ENCODE results near the gene PLCL1.

Gene PLCL1

DNA sequence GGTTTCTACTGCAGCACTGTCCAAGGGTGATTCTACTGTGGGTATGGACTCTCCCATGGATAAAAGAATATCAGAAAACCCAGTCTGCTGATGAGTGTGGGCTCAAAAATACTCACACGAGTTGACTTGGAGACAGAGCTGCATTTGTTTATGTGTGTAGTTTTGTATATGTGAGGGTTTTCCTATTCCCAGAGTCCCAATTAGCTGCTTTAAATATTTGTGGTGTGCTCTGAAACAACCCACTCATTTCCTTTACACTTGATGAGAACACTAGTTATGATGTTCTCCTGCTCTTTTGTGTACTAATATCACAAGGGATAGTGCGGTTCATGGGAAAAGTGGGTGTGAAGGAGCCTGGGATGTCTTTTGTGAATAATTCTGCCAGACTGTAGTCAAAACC, 337.3 kb downstream of the PLCL1 start:
- TF ChIP-seq, protein P1, sequence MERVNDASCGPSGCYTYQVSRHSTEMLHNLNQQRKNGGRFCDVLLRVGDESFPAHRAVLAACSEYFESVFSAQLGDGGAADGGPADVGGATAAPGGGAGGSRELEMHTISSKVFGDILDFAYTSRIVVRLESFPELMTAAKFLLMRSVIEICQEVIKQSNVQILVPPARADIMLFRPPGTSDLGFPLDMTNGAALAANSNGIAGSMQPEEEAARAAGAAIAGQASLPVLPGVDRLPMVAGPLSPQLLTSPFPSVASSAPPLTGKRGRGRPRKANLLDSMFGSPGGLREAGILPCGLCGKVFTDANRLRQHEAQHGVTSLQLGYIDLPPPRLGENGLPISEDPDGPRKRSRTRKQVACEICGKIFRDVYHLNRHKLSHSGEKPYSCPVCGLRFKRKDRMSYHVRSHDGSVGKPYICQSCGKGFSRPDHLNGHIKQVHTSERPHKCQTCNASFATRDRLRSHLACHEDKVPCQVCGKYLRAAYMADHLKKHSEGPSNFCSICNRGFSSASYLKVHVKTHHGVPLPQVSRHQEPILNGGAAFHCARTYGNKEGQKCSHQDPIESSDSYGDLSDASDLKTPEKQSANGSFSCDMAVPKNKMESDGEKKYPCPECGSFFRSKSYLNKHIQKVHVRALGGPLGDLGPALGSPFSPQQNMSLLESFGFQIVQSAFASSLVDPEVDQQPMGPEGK (CRISPR knock-in tag; IDR thresholded peaks at IDR 0.05; ENCODE audit: borderline replicate concordance): no peak
- TF ChIP-seq, protein P2, sequence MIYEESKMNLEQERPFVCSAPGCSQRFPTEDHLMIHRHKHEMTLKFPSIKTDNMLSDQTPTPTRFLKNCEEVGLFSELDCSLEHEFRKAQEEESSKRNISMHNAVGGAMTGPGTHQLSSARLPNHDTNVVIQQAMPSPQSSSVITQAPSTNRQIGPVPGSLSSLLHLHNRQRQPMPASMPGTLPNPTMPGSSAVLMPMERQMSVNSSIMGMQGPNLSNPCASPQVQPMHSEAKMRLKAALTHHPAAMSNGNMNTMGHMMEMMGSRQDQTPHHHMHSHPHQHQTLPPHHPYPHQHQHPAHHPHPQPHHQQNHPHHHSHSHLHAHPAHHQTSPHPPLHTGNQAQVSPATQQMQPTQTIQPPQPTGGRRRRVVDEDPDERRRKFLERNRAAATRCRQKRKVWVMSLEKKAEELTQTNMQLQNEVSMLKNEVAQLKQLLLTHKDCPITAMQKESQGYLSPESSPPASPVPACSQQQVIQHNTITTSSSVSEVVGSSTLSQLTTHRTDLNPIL (CRISPR knock-in tag; IDR thresholded peaks at IDR 0.05; ENCODE audit: low read depth): no peak
- no peak for TF ChIP-seq RARB (CRISPR knock-in tag; IDR thresholded peaks at IDR 0.05)
- TF ChIP-seq ARNTL (CRISPR knock-in tag; IDR thresholded peaks at IDR 0.05; ENCODE audit: borderline replicate concordance, low read depth): no peak
- TF ChIP-seq GLIS3 (CRISPR knock-in tag; IDR thresholded peaks at IDR 0.05): no peak
- no peak for TF ChIP-seq ESRRG (CRISPR knock-in tag; IDR thresholded peaks at IDR 0.05)
- TF ChIP-seq CSDC2 (CRISPR knock-in tag; IDR thresholded peaks at IDR 0.05): no peak
- no peak for TF ChIP-seq TCF4 (CRISPR knock-in tag; IDR thresholded peaks at IDR 0.05; ENCODE audit: borderline replicate concordance)
- TF ChIP-seq ZFP30 (CRISPR knock-in tag; IDR thresholded peaks at IDR 0.05): no peak
- ATAC-seq: no peak

DNA sequence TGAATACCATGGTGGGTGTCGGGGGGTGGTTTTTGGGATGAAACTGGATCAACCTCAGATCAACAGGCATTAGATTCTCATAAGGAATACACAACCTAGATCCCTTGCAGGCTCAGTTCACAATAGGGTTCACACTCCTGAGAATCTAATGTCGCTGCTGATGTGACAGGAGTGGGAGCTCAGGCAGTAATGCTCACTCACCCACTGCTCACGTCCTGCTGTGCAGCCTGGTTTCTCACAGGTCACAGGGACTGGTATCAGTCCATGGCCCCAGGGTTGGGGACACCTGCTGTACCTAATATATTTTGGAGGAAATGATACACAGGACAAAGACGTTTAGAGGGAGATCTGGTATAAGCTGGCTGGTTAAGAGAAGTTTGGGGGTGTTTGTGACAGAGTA, 338.8 kb downstream of the PLCL1 start:
- no peak for ATAC-seq
- TF ChIP-seq GLIS3 (CRISPR knock-in tag; IDR thresholded peaks at IDR 0.05) (no peak), PPARA (CRISPR knock-in tag; IDR thresholded peaks at IDR 0.05; ENCODE audit: borderline replicate concordance) (no peak), ISL1 (CRISPR knock-in tag; IDR thresholded peaks at IDR 0.05) (no peak)
- TF ChIP-seq, protein P3, sequence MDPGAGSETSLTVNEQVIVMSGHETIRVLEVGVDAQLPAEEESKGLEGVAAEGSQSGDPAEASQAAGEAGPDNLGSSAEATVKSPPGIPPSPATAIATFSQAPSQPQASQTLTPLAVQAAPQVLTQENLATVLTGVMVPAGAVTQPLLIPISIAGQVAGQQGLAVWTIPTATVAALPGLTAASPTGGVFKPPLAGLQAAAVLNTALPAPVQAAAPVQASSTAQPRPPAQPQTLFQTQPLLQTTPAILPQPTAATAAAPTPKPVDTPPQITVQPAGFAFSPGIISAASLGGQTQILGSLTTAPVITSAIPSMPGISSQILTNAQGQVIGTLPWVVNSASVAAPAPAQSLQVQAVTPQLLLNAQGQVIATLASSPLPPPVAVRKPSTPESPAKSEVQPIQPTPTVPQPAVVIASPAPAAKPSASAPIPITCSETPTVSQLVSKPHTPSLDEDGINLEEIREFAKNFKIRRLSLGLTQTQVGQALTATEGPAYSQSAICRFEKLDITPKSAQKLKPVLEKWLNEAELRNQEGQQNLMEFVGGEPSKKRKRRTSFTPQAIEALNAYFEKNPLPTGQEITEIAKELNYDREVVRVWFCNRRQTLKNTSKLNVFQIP (CRISPR knock-in tag; IDR thresholded peaks at IDR 0.05; ENCODE audit: borderline replicate concordance, low read depth): no peak

DNA sequence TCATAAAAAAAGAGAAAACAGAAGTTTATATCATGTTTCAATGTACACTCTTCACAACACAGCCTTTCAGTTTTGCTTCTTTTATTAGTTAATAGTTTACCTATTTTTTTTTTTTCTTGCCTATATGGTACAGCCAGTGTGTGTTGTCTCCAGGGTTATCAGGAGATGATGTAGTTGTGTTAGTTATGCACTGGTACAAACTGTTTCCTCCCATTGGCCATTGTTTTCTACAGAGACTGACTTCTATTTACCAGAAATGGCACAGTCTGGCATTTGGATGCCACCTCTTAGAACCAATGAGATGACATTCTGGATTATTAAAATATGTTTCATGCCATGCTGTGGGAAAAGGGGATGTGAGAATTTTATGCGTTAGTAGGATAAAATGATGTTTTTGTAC, 339.4 kb downstream of the PLCL1 start:
- no peak for TF ChIP-seq ZNF70 (CRISPR knock-in tag; IDR thresholded peaks at IDR 0.05)
- TF ChIP-seq ZFP3 (CRISPR knock-in tag; IDR thresholded peaks at IDR 0.05): no peak
- no peak for TF ChIP-seq TOX (CRISPR knock-in tag; IDR thresholded peaks at IDR 0.05; ENCODE audit: borderline replicate concordance)
- no peak for TF ChIP-seq CSDC2 (CRISPR knock-in tag; IDR thresholded peaks at IDR 0.05)
- TF ChIP-seq, protein P4, sequence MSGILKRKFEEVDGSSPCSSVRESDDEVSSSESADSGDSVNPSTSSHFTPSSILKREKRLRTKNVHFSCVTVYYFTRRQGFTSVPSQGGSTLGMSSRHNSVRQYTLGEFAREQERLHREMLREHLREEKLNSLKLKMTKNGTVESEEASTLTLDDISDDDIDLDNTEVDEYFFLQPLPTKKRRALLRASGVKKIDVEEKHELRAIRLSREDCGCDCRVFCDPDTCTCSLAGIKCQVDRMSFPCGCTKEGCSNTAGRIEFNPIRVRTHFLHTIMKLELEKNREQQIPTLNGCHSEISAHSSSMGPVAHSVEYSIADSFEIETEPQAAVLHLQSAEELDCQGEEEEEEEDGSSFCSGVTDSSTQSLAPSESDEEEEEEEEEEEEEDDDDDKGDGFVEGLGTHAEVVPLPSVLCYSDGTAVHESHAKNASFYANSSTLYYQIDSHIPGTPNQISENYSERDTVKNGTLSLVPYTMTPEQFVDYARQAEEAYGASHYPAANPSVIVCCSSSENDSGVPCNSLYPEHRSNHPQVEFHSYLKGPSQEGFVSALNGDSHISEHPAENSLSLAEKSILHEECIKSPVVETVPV (CRISPR knock-in tag; IDR thresholded peaks at IDR 0.05): no peak
- TF ChIP-seq ESRRG (CRISPR knock-in tag; IDR thresholded peaks at IDR 0.05): no peak
- no peak for TF ChIP-seq BACH2 (CRISPR knock-in tag; IDR thresholded peaks at IDR 0.05; ENCODE audit: borderline replicate concordance)
- no peak for TF ChIP-seq TCF4 (CRISPR knock-in tag; IDR thresholded peaks at IDR 0.05; ENCODE audit: borderline replicate concordance)
- TF ChIP-seq PPARA (CRISPR knock-in tag; IDR thresholded peaks at IDR 0.05; ENCODE audit: borderline replicate concordance): no peak
- no peak for TF ChIP-seq ISL1 (CRISPR knock-in tag; IDR thresholded peaks at IDR 0.05)
- TF ChIP-seq, protein P1 (CRISPR knock-in tag; IDR thresholded peaks at IDR 0.05; ENCODE audit: borderline replicate concordance): no peak
- no peak for TF ChIP-seq ZFP30 (CRISPR knock-in tag; IDR thresholded peaks at IDR 0.05)
- TF ChIP-seq, protein P3 (CRISPR knock-in tag; IDR thresholded peaks at IDR 0.05; ENCODE audit: borderline replicate concordance, low read depth): no peak
- TF ChIP-seq ZNF8 (CRISPR knock-in tag; IDR thresholded peaks at IDR 0.05): no peak
- no peak for ATAC-seq

All from SK-N-SH treated with all-trans-retinoic acid at 6 μM for 48 hours (cell line).